SU-DHL-6 (cell line): ENCODE results near the gene ARHGAP33.
"Not testable (repeated sequence)": the region's sequence is repeated elsewhere in the genome, so short reads cannot be mapped to it uniquely, and the experiment has no call there.

Experiments
- H2AFZ ChIP-seq: fragments of 200-600 bp; sonication (generic); 2 replicates; pipeline ENCODE4 v1.6.1; 2014; ENCODE audit warnings: low read depth, mild to moderate bottlenecking, moderate library complexity, mixed read lengths, antibody characterized with exemption, low read length; ENCODE audit not compliant: severe bottlenecking
- H3F3A ChIP-seq: fragments of 200-600 bp; shearing (Covaris generic); 2 replicates; pipeline ENCODE4 v1.6.0; 2016; ENCODE audit warnings: antibody characterized with exemption, mild to moderate bottlenecking; ENCODE audit not compliant: insufficient read depth
- H3K27ac ChIP-seq: fragments of 200-600 bp; sonication (generic); 2 replicates; pipeline ENCODE4 v1.5.1; 2016; ENCODE audit warnings: low read depth, mild to moderate bottlenecking, low read length, moderate library complexity, mixed read lengths
- H3K27me3 ChIP-seq: fragments of 200-600 bp; sonication (generic), shearing (Covaris generic); 2 replicates; pipeline ENCODE4 v1.6.0; 2014; ENCODE audit warnings: mild to moderate bottlenecking, low read length
- H3K36me3 ChIP-seq: fragments of 200-600 bp; sonication (generic); 2 replicates; pipeline ENCODE4 v1.6.1; 2014; ENCODE audit warnings: mild to moderate bottlenecking, low read length, mixed read lengths
- H3K4me2 ChIP-seq: fragments of 300-600, 200-600 bp; shearing (Covaris generic), sonication (generic); 2 replicates; pipeline ENCODE4 v1.6.0; 2014; ENCODE audit warnings: low read length, low read depth, mild to moderate bottlenecking; ENCODE audit not compliant: poor library complexity, severe bottlenecking
- H3K4me3 ChIP-seq: fragments of 200-600 bp; sonication (generic); 2 replicates; pipeline ENCODE4 v1.5.1; 2014; ENCODE audit warnings: antibody characterized with exemption, low read length, mild to moderate bottlenecking, mixed read lengths; ENCODE audit not compliant: insufficient read depth, poor library complexity, severe bottlenecking
- H3K79me2 ChIP-seq: fragments of 200-600 bp; sonication (generic); 2 replicates; pipeline ENCODE4 v1.6.1; 2014; ENCODE audit warnings: mild to moderate bottlenecking, low read length, moderate library complexity; ENCODE audit not compliant: insufficient read depth
- H3K9ac ChIP-seq: fragments of 200-600 bp; sonication (generic); 2 replicates; pipeline ENCODE4 v1.7.0; 2014; ENCODE audit warnings: mild to moderate bottlenecking, low read length
- H3K9me2 ChIP-seq: fragments of 200-600 bp; sonication (generic); replicated peaks from 2 replicates; pipeline ENCODE4 v1.6.1; 2014; ENCODE audit warnings: low read length; ENCODE audit not compliant: insufficient read depth
- H3K9me3 ChIP-seq: fragments of 200-600 bp; sonication (generic); 2 replicates; pipeline ENCODE4 v1.6.1; 2014; ENCODE audit warnings: low read length, mixed read lengths; ENCODE audit not compliant: insufficient read depth
- H4K20me1 ChIP-seq: fragments of 200-600 bp; sonication (generic); 2 replicates; pipeline ENCODE4 v1.6.1; 2014; ENCODE audit warnings: low read depth, mild to moderate bottlenecking, antibody characterized with exemption, low read length, moderate library complexity, mixed read lengths
- EZH2phosphoT487 ChIP-seq: fragments of 200-600 bp; sonication (generic), shearing (Covaris generic); conservative IDR thresholded peaks from 2 replicates; pipeline ENCODE4 v1.6.1; 2018; ENCODE audit warnings: mild to moderate bottlenecking, antibody characterized with exemption, low read length, moderate library complexity, mixed read lengths
- TF ChIP-seq, protein P1 (sequence below): fragments of 200-600 bp; sonication (generic); IDR thresholded peaks from one replicate; pipeline ENCODE4 v1.5.1; 2017; ENCODE audit warnings: antibody characterized with exemption, mild to moderate bottlenecking, low read length, moderate library complexity; ENCODE audit not compliant: insufficient read depth, poor library complexity, severe bottlenecking

ARHGAP33 gene

DNA sequence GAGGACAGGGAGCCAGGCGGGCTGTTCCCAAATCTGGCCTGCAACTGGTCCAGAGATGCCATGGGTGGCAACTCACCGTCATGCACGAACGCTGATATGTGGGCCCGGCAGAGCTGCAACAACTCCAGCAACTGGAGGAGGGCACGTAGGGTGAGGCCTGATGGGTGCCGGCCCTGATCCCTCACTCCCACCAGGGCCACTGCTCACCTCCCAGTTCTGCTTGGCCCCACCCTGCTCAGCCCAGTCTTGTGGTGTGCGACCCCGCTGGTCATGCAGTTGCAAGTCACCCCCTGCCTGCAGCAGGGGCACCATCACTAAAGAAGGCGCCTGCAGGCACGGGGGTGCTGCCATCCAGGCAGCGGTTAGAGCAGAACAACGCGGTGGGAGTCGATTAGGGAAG is 16.9 kb downstream of the ARHGAP33 start:
- H3K27me3 ChIP-seq: no peaks in the 10 kb centered on the region
- no peak overlapping the region for H3K9ac ChIP-seq
- no peaks in the 10 kb centered on the region for H3K9me3 ChIP-seq
- no peak overlapping the region for H3K27ac ChIP-seq
- no peaks in the 10 kb centered on the region for H4K20me1 ChIP-seq
- H3K4me3 ChIP-seq: no peak overlapping the region
- no peaks in the 10 kb centered on the region for H3K36me3 ChIP-seq
- H3F3A ChIP-seq: no peaks in the 10 kb centered on the region
- no peak overlapping the region for H3K4me2 ChIP-seq
- no peaks in the 10 kb centered on the region for H3K79me2 ChIP-seq
- no peak overlapping the region for H2AFZ ChIP-seq
- no peaks in the 10 kb centered on the region for H3K9me2 ChIP-seq
- TF ChIP-seq EZH2phosphoT487: no peak
- TF ChIP-seq, protein P1, sequence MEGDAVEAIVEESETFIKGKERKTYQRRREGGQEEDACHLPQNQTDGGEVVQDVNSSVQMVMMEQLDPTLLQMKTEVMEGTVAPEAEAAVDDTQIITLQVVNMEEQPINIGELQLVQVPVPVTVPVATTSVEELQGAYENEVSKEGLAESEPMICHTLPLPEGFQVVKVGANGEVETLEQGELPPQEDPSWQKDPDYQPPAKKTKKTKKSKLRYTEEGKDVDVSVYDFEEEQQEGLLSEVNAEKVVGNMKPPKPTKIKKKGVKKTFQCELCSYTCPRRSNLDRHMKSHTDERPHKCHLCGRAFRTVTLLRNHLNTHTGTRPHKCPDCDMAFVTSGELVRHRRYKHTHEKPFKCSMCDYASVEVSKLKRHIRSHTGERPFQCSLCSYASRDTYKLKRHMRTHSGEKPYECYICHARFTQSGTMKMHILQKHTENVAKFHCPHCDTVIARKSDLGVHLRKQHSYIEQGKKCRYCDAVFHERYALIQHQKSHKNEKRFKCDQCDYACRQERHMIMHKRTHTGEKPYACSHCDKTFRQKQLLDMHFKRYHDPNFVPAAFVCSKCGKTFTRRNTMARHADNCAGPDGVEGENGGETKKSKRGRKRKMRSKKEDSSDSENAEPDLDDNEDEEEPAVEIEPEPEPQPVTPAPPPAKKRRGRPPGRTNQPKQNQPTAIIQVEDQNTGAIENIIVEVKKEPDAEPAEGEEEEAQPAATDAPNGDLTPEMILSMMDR: no peak

DNA sequence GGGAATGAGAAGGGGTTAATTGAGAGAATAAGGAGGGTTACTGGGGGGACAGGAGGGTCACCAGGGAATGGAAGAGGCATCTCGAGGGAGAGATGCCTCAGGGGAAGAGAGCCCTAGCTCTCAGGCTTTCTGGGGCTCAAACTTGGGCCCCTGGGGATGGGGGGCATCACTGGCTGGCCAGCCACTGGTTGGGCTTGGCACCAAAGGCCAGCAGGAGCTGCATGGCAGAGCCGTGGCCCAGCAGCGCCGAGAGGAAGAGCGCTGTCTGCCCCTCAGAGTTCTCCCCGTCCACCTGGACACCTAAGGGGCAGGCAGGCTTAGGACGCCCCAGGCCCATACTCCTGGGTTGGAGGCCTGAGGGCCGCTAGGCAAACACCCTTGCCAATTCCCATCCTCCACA is 17.5 kb downstream of the ARHGAP33 start:
- TF ChIP-seq, protein P1: no peak
- TF ChIP-seq EZH2phosphoT487: no peak
- no peaks in the 10 kb centered on the region for H3K9me3 ChIP-seq
- no peaks in the 10 kb centered on the region for H3K36me3 ChIP-seq
- no peaks in the 10 kb centered on the region for H3K27me3 ChIP-seq
- no peak overlapping the region for H2AFZ ChIP-seq
- H3K27ac ChIP-seq: no peak overlapping the region
- no peaks in the 10 kb centered on the region for H3K79me2 ChIP-seq
- H3K9me2 ChIP-seq: no peaks in the 10 kb centered on the region
- H3F3A ChIP-seq: no peaks in the 10 kb centered on the region
- no peak overlapping the region for H3K4me3 ChIP-seq
- no peak overlapping the region for H3K4me2 ChIP-seq
- no peaks in the 10 kb centered on the region for H4K20me1 ChIP-seq
- no peak overlapping the region for H3K9ac ChIP-seq

DNA sequence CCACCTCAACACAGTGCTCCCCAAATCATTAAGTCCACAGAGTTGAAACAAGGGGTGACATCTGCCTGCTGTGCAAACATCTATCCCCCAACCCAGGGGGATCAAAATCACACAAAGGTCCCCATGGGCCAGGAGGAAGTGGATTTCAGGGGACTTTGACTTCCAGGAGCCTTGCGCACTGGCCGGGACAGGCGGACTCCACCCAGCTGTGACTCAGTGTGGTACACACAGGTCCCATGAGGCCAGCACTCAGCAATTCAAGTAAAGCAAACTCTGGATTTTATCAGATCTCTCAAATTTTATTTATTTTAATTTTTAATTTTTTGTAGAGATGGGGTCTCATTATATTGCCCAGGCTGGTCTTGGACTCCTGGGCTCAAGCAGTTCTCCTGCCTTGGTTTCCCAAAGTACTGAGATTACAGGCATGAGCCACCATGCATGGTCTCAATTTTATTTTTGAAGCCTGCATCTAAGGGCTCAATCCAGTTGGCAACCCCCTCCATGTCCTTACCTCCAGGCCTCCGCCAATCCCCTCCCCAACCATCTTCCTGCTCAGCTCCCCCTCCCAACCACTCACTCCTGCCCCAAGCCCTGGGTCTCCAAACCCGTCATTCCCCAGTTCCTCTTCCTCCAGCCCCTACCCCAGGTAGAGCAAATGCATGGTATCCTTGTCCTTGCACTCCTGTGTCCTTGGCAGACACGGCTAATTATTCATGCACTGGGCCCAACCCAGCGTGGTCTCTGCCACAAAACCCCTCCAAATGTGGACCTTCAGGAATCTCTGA is 18.2 kb downstream of the ARHGAP33 start:
- no peak for TF ChIP-seq EZH2phosphoT487
- TF ChIP-seq, protein P1: no peak
- H3K4me3 ChIP-seq: no peak overlapping the region
- no peaks in the 10 kb centered on the region for H3F3A ChIP-seq
- no peaks in the 10 kb centered on the region for H3K79me2 ChIP-seq
- H3K9me2 ChIP-seq: no peaks in the 10 kb centered on the region
- H3K27me3 ChIP-seq: no peaks in the 10 kb centered on the region
- H4K20me1 ChIP-seq: no peaks in the 10 kb centered on the region
- H3K9ac ChIP-seq: no peak overlapping the region
- H3K4me2 ChIP-seq: no peak overlapping the region
- H3K36me3 ChIP-seq: no peaks in the 10 kb centered on the region
- no peak overlapping the region for H2AFZ ChIP-seq
- no peak overlapping the region for H3K27ac ChIP-seq
- no peaks in the 10 kb centered on the region for H3K9me3 ChIP-seq

DNA sequence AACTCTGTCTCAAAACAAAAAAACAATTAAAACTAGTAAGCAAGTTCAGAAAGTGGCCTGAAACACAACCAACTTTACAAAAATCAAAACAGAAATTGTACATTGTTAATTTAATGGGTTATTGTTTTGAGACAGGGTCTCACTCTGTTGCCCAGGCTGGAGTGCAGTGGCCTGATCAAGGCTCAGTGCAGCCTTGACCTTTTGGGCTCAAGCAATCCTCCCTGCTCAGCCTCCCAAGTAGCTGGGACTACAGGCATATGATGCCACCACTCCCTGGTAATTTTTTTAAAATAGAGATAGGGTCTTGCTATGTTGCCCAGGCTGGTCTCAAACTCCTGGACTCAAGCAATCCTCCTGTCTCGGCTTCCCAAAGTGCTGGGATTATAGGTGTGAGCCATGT is 20.2 kb downstream of the ARHGAP33 start:
- H3K27ac ChIP-seq: not testable (repeated sequence)

More for the DNA sequence above, 20.2 kb downstream of the ARHGAP33 start:
- H3F3A ChIP-seq, H3K9me2 ChIP-seq, H3K9ac ChIP-seq, H3K27me3 ChIP-seq, H4K20me1 ChIP-seq, H3K4me2 ChIP-seq, H3K9me3 ChIP-seq, H3K4me3 ChIP-seq, H2AFZ ChIP-seq, H3K79me2 ChIP-seq, H3K36me3 ChIP-seq: not testable (repeated sequence)
